Central memory CD4-positive, alpha-beta T cell (primary cell): ENCODE measurements around the gene RPRD1A.
"Not testable (repeated sequence)": the region's sequence is repeated elsewhere in the genome, so short reads cannot be mapped to it uniquely, and the experiment has no call there.

Experiments
- DNase-seq: peaks from one replicate; pipeline ENCODE4 v3.0.0; 2022
- total RNA-seq, 3 experiments: gene quantifications; one replicate each; lab custom pipeline; 2026; lab: John Stamatoyannopoulos, UW

The RPRD1A gene, protein sequence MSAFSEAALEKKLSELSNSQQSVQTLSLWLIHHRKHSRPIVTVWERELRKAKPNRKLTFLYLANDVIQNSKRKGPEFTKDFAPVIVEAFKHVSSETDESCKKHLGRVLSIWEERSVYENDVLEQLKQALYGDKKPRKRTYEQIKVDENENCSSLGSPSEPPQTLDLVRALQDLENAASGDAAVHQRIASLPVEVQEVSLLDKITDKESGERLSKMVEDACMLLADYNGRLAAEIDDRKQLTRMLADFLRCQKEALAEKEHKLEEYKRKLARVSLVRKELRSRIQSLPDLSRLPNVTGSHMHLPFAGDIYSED
- total RNA-seq = 35.5 to 61.6 (median 39.7) reads per million in 3 experiments

GRCh38 chr18:36067055-36067957 lies at the start of gene RPRD1A:
Gene RPRD1A, minus strand, starts transcription at chr18:36067559. Its CDS starts 155 bp downstream, at chr18:36067404.
- DNase-seq = peak; percentile 93

DNA sequence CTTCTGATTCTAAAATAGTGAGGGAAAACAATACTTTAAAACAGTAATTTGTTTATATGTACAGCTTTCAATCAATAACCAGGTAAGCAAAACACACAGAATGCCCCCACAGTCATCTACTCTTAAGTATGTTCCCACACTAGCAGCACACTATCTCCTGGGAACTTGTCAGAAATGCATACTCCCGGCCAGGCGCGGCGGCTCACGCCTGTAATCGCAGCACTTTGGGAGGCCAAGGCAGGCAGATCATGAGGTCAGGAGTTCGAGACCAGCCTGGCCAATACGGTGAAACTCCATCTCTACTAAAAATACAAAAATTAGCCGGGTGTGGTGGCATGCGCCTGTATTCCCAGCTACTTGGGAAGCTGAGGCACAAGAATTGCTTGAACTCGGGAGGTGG lies 49.4 kb upstream of the RPRD1A start:
- DNase-seq = not testable (repeated sequence)

DNA sequence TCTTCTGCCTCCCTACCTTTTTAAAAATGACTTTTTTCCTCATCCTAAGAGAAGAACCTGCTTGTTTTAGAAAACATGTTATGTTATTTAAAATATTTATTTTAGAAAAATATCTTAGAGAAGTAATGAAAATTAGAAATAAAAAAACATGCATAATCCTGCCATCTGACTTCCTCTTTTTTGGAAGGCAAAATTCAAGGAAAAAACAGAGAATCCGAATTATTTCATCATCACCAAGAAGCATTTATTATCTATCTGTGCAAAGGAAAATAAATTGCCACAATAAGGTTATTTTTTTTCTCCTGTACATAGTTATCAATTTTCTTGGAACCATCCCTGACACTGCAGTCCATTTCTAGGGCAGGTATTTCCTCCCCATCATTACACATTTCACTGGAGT lies 47.4 kb upstream of the RPRD1A start:
- DNase-seq = no peak

- DNase-seq = no peak
These were observed 46.9 kb upstream of the RPRD1A start for GRCh38 chr18:36114251-36114650.

DNA sequence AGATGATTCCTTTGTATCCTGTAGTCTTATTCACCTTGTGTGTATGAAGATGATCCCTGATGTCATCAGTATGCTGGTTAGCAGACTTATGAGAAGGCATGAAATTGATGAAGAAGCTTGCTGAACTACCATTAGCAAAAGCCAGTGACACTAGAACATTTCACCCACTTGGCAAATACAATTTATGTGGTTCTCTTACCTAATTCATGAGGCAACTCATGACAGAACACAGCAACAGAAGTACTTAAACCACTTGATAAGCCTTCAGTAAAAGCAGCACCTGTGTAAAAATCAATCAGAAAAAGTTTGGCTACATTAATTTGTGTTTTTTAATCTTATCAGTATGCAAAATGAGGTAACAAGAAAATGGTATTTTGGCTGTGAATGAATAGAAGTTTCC lies 44.9 kb upstream of the RPRD1A start:
- DNase-seq = no peak

GRCh38 chr18:36109737-36110136 lies 42.4 kb upstream of the RPRD1A start:
- DNase-seq = no peak

- no peak for DNase-seq
These were observed 41.2 kb upstream of the RPRD1A start for GRCh38 chr18:36108601-36109000.

DNA sequence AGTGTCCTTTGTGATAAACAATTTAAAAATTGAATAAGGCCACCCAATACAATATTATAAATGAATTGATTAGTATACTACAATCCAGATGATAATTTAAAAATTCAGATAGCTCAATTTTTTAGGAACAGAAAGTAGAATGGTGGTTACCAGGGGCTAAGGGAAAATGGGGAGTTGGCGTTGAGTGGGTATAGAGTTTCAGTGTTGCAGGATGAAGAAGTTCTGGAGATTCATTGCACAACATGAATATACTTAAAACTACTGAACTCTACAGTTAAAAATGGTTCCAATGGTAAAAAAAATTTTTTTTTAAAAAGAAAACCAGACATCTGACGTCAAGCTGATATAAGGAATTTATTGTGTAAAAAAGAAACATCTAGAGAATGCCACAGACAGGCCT lies 40.8 kb upstream of the RPRD1A start:
- no peak for DNase-seq

GRCh38 chr18:36107477-36107876 lies 40.1 kb upstream of the RPRD1A start:
- no peak for DNase-seq

DNA sequence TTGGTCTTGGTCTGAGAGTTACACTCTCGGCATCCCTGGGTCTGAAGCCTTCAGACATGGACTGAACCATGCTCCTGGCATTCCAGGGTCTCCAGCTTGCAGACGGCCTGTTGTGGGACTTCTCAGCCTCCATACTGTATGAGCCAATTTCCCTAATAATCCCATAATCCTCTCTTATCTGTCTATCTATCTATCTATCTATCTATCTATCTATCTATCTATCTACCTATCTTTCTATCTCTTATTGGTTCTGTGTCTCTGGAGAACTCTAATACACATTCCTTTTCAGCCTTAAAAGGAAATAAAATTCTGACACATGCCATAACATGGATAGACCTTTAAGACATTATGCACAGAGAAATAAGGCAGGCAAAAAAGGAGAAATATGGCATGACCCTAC lies 37.4 kb upstream of the RPRD1A start:
- no peak for DNase-seq

GRCh38 chr18:36101943-36102342 lies 34.6 kb upstream of the RPRD1A start:
- no peak for DNase-seq

- no peak for DNase-seq
These were observed 32.0 kb upstream of the RPRD1A start for GRCh38 chr18:36099311-36099710.

- no peak for DNase-seq
These were observed 29.6 kb upstream of the RPRD1A start for GRCh38 chr18:36096955-36097354.

DNA sequence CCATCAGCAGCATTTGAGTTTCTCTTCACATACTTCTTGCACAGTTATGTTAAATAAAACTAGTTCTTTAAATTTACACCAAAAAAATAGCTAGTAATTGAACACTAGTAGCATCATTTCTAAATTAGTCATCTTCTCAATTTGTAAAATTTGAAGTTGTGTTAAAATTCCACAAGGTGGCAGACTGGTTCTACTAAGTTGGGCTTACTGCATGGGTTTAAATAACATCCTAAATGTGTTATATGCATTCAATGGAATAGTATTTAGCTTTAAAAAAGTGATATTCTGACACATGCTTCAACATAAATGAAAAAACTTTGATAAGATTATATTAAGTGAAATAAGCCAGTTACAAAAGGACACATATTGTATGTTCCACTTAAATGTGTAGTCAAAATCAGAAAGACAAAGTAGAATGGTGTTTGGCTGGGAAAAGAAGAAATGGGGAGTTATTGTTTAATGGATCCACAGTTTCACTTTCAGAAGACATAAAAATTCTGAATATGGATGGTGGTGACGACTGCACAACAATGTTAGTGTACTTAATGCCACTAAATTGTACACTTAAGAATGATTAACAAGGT lies 28.7 kb upstream of the RPRD1A start:
- DNase-seq = peak; percentile 38

GRCh38 chr18:36094431-36094830 lies 27.1 kb upstream of the RPRD1A start:
- no peak for DNase-seq

GRCh38 chr18:36092116-36092515 lies 24.8 kb upstream of the RPRD1A start:
- not testable (repeated sequence) for DNase-seq

DNA sequence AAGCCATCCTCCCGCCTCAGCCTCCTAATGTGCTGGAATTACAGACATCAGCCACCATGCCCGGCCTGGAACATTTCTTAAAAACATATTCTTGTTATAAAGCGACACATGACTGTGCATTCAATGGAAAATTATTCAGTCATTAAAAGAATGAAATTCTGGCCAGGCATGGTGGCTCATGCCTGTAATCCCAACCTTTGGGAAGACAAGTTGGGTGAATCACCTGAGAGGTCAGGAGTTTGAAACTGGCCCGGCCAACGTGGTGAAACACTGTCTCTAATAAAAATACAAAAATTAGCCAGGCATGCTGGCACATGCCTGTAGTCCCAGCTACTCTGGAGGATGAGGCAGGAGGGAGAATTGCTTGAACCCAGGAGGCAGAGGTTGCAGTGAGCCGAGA lies 21.6 kb upstream of the RPRD1A start:
- no peak for DNase-seq

DNA sequence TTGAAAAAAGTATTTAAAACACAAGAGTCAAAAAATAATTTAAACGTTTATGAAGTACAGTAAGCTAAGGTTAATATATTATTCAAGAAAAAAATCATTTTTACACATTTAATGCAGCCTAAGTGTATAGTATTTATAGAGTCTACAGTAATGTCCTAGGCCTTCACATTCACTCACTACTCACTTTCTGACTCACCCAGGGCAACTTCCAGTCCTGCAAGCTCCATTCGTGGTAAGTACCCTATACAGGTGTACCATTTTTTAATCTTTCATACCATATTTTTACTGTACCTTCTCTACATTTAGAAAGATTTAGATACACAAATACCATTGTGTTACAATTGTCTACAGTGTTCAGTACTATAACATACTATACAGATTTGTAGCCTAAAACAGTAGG lies 20.9 kb upstream of the RPRD1A start:
- DNase-seq = no peak

GRCh38 chr18:36086186-36086585 lies 18.8 kb upstream of the RPRD1A start:
- no peak for DNase-seq

- no peak for DNase-seq
These were observed 17.8 kb upstream of the RPRD1A start for GRCh38 chr18:36085195-36085594.

GRCh38 chr18:36083729-36084128 lies 16.4 kb upstream of the RPRD1A start:
- no peak for DNase-seq

DNA sequence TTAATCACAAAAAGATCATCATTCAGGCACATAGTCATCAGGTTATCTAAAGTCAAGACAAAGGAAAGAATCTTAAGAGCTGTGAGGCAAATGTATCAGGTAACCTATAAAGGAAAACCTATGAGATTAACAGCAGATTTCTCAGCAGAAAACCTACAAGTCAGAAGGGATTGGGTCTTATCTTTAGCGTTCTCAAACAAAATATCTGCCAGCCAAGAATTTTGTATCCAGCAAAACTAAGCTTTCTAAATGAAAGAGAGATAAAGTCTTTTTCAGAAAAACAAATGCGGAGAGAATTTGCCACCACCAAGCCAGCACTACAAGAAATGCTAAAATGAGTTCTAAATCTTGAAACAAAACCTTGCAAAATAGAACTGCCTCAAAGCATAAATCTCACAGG lies 13.8 kb upstream of the RPRD1A start:
- not testable (repeated sequence) for DNase-seq

DNA sequence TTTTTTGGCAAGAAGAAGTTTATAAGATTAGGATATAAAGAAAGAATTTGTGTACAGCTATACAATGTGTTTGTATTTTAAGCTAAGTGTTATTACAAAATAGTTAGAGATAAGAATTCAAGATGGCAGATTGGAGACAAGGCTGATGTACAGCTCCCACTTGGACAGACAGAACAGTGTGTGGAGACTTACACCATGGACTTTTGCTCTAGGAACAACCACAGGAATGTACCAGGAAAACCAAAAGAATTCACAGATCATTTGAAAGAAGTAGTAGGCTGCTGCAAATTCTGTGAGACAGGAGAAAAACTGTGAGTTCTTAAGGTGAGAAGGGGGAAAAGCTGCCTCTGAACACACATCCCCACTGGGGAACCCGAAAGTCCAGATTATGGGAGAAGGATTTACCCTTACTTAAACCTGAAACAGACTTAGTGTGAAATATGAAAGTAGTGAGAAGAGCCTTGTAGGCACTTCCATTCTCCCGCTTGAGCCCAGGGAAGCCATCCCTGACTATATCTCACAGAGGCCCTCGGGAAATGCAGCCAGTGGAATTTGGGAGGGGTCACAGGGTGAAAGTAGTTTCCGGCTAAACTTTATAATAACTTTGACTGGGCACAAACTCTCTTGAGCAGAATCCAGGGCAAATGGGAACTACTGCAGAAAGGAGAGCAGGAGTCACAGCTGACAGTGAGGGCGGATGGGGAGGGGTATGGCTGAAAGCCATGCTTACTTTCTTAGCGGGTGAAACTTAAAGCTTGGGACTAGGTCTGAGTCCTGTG lies 11.6 kb upstream of the RPRD1A start:
- DNase-seq = no peak
